AG04450 (cell line): ENCODE measurements around the gene GLDC. TPM values are rescaled to one million over a fixed set of nuclear protein-coding genes. Genes with fewer than 3 reads are reported as not detected.

ENCODE experiments used
- CTCF ChIA-PET: fragments of 300-600, 350-600 bp; formaldehyde crosslinking; extraction: SDS; loops from one replicate; lab custom pipeline; 2022; ENCODE audit warnings: antibody characterized with exemption, inconsistent platforms; lab: Charles Lee
- POLR2A ChIA-PET: fragments of 350-600 bp; formaldehyde crosslinking; extraction: SDS; loops from one replicate; lab custom pipeline; 2021; ENCODE audit warnings: antibody characterized with exemption, inconsistent platforms; lab: Yijun Ruan, JAX
- DNase-seq: peaks from one replicate; pipeline ENCODE4 v3.0.0-alpha.2; 2011; ENCODE audit warnings: low read depth, low spot score
- H3K27ac ChIP-seq: one replicate; pipeline ENCODE4 v1.5.1; 2012; ENCODE audit warnings: low read depth, low read length, control low read depth
- H3K27me3 ChIP-seq: one replicate; pipeline ENCODE4 v1.6.0; 2012; ENCODE audit warnings: low read length; ENCODE audit not compliant: control insufficient read depth, insufficient read depth
- H3K4me3 ChIP-seq: 2 replicates; pipeline ENCODE4 v1.5.1; 2011; ENCODE audit warnings: mild to moderate bottlenecking, low read depth, low read length, control low read depth
- H3K9me3 ChIP-seq: 2 replicates; pipeline ENCODE4 v1.5.1; 2012; ENCODE audit warnings: low read length; ENCODE audit not compliant: control insufficient read depth, insufficient read depth
- polyA plus RNA-seq: library from polyadenylated mRNA; depleted of rRNA; stranded (reverse); fragments of >200 nt; gene quantifications from 2 replicates; pipeline ENCODE4 v1.2.3, GENCODE V29; 2011
- TF ChIP-seq, protein P1 (sequence below): IDR thresholded peaks from 2 replicates; pipeline ENCODE4 v1.5.1; 2011; ENCODE audit warnings: low read depth, low read length, control low read depth, inconsistent platforms

GLDC gene
- polyA plus RNA-seq, 1 experiment = 0.20 TPM

DNA sequence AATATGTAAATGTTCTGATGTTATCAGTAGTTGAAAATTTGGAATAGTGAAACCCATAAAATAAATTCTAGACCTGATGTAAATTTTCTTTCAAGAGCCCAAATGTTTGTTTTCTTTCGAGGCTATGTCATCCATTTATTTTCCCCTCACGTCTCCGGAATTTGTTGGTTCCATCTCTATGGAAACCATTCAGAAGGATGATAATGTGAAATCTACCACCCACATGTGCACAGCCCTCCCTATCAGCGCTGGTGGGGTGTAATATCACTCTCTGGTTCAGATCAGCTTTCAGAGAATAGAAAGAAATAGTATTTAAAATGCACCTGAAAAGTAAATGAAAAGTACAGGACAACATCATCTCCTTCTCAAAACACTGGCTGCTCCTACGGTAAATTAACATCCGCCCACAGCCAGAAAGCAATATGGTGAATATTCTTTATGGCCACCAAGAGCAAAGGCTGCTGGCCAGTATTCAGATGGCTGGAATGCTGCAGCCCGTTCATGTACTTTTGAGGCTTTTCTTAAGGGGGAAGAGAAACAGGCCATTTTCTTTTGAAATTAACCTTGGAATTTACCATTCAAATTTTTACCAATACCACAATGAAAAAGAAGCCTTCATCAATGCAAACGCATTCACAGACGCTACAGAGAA is 28.5 kb downstream of the GLDC start:
- no peak overlapping the region for H3K4me3 ChIP-seq
- CTCF ChIA-PET = no interaction called here
- no peak for DNase-seq
- H3K27ac ChIP-seq = no peak overlapping the region
- no peaks in the 10 kb centered on the region for H3K9me3 ChIP-seq
- no peaks in the 10 kb centered on the region for H3K27me3 ChIP-seq
- POLR2A ChIA-PET = no interaction called here
- TF ChIP-seq, protein P1, sequence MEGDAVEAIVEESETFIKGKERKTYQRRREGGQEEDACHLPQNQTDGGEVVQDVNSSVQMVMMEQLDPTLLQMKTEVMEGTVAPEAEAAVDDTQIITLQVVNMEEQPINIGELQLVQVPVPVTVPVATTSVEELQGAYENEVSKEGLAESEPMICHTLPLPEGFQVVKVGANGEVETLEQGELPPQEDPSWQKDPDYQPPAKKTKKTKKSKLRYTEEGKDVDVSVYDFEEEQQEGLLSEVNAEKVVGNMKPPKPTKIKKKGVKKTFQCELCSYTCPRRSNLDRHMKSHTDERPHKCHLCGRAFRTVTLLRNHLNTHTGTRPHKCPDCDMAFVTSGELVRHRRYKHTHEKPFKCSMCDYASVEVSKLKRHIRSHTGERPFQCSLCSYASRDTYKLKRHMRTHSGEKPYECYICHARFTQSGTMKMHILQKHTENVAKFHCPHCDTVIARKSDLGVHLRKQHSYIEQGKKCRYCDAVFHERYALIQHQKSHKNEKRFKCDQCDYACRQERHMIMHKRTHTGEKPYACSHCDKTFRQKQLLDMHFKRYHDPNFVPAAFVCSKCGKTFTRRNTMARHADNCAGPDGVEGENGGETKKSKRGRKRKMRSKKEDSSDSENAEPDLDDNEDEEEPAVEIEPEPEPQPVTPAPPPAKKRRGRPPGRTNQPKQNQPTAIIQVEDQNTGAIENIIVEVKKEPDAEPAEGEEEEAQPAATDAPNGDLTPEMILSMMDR = no peak

DNA sequence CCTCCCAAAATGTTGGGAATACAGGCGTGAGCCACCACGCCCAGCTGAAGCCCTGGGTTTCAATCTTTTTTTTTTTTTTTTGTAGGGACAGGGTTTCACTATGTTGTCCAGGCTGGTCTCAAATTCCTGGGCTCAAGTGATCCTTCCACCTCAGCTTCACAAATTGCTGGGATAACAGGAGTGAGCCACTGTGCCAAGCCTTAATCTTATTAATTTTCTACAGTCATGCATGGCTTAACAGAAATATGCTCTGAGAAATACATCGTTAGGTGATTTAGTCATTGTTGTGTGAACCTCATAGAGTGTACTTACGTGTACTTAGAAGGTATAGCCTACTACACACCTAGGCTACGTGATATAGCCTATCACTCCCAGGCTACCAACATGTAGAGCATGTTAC is 31.0 kb downstream of the GLDC start:
- Histone ChIP-seq H3K9me3 (no peaks in the 10 kb centered on the region), H3K4me3 (no peak overlapping the region), H3K27ac (no peak overlapping the region), H3K27me3 (no peaks in the 10 kb centered on the region)
- CTCF ChIA-PET = no interaction called here
- TF ChIP-seq, protein P1 = no peak
- POLR2A ChIA-PET = no interaction called here
- DNase-seq = no peak

DNA sequence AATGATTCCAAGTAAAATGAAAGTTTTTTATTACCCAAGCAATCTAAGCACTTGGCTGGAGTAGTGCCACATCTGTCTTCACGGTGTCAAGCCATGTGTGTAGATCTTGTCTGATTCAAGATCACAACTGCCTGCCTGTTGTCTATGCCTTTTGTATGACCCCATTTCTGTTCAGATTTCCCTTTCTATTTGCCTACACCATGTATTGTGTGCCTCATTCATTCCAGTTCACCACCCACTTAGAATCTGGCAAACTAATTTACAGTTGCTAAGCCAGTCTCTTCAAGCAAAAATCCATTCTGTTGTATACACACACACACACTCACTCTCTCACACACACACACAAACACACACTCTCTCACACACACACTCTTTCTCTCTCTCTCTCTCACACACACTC is 33.7 kb downstream of the GLDC start:
- Histone ChIP-seq H3K27ac (no peak overlapping the region), H3K4me3 (no peak overlapping the region), H3K27me3 (no peaks in the 10 kb centered on the region), H3K9me3 (no peaks in the 10 kb centered on the region)
- CTCF ChIA-PET = no interaction called here
- DNase-seq = no peak
- TF ChIP-seq, protein P1 = no peak
- POLR2A ChIA-PET = no interaction called here

DNA sequence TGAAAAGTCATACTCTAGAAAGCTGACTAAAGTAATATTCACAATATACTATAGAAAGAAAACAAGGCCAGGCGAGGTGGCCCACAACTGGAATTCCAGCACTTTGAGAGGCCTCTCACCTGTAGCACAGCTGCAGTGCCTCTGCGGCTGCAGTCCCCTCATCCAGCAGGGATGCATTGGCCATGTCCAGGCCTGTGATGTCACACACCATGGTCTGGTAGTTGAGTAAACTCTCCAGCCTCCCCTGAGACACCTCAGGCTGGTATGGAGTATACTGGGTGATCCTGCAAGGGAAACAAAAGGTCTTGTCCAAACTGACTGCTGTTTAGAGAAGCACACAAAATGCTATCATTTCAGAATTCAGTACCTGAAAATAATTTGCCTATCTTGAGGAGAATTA is 35.5 kb downstream of the GLDC start:
- H3K27ac ChIP-seq = no peak overlapping the region
- no peaks in the 10 kb centered on the region for H3K27me3 ChIP-seq
- CTCF ChIA-PET = no interaction called here
- POLR2A ChIA-PET = no interaction called here
- no peaks in the 10 kb centered on the region for H3K9me3 ChIP-seq
- no peak overlapping the region for H3K4me3 ChIP-seq
- DNase-seq = no peak
- TF ChIP-seq, protein P1 = no peak

DNA sequence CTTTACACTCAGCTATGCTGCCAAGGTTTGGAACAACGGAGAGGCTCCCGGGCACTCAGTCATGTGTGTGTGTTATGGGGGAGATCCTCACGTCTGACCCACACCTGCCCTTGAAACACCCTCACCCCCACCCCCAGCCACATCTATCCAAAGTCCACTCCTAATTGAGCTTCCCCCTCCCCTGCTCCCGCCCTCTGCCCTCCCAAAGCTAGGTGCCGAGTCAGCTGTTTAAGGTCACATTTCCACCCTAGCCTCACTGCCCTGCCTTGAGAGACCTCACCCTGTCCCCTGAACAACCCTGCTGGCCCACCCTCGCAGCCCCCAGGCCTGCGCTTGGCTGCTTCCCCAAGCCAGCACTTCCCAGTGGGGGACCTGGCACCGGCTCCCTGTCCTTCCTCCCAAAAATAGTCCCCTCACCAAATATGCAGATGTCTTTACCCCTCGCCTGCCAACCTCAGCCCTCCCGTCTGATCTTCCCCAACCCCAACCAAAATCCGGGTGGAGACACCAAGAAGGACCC is 36.0 kb downstream of the GLDC start:
- H3K27ac ChIP-seq = no peak overlapping the region
- H3K27me3 ChIP-seq = no peaks in the 10 kb centered on the region
- ChIA-PET CTCF (no interaction called here), POLR2A (interaction anchor here (0.6 kb wide), 1 partner anchor 272 kb away, joined by 3 read pairs; no protein-coding TSS in a partner anchor)
- no peak overlapping the region for H3K4me3 ChIP-seq
- TF ChIP-seq, protein P1 = no peak
- DNase-seq = no peak
- H3K9me3 ChIP-seq = no peaks in the 10 kb centered on the region
